Nucleus accumbens (tissue), 56 donors: ENCODE results near the gene GMFB.

Source experiments
- DNase-seq, 56 donors: peaks; one replicate each; lab custom pipeline; 2025; lab: John Stamatoyannopoulos, UW

The GMFB gene

DNA sequence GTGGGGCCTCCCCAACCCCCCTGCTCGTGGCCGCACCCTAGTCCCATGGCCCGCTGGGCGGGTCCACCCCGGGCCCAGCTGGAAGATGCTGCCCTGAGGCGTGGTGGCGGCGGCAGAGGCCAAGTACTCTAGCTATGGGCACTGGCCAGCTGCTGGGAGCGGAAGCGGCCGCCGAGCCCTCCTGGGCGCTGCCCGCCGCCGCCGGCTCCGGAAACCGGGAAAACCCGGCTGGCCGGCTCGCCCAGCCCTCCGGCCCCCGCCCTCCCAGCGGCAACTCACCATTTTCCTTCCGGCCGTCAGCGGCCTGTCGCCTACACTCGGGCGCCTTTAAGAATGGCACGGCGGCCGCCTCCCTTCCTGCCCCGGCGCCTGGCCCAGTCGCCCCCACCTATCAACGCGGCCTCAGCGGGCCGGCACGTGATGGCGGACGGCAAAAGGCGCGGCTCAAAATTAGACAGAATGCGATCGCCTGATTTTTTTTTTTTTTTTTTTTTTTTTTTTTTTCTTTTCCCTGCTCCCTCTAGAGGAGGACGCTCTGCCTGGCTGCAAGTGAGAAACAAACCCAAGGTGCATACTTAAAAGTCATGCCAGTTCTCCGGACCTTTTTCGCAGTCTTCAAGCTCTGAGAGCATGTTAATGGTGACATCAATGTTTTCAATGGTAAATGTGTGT lies at the start of gene GMFB:
TSS of gene GMFB (minus strand) at position 335 of the 672 bp plus-strand sequence. CDS start at position 282, 53 bp downstream.
- DNase-seq, result peak; percentile 7 to 92 (median 81)

DNA sequence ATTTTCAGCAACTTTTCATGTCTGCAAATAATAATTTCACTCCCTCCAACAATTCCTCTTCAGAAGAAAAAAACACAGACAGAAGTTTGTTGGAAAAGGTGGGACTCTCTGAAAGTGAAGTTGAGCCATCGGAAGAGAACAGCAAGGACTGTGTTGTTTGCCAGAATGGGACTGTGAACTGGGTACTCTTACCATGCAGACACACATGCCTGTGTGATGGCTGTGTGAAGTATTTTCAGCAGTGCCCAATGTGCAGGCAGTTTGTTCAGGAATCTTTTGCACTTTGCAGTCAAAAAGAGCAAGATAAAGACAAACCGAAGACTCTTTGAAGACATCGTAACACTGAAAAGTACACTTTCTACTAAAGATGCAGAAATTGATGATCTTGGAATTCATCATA lies 49.3 kb upstream of the GMFB start:
- no peak for DNase-seq

DNA sequence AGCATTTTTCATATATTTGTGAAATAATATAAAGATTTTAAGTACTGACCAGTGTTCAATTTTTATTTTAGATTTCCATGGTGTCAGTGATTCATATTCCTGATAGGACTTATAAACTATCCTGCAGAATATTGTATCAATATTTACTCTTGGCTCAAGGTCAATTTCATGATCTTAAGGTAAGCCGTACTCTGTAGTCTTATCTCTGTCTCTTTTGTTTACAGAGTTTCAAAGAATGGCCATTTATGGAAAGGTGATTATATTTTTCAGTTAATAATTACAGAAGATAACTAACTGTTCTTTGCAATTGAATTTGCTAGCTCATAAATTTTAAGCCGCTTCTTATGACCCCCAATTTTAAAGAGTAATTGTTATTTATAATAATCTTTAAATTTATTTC lies 48.9 kb upstream of the GMFB start:
- no peak for DNase-seq

DNA sequence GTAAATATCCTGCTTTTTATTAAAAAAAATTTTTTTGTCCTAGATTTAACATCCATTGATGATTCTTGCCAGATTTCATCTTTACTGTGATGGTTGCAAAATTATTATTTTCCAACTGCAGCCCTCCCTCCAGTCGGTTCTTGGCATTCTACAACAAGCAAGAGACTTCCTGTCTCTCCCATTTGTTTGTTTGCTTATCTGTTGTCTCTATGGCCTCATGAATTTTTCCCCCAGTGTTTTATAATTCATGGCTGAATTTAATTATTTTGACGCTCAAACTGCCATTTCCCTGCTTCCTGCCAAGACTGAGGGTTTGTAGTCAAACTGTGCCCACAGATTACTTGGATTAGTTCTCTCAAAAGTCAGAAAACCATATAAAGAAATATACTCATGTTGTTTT lies 46.9 kb upstream of the GMFB start:
- no peak for DNase-seq

DNA sequence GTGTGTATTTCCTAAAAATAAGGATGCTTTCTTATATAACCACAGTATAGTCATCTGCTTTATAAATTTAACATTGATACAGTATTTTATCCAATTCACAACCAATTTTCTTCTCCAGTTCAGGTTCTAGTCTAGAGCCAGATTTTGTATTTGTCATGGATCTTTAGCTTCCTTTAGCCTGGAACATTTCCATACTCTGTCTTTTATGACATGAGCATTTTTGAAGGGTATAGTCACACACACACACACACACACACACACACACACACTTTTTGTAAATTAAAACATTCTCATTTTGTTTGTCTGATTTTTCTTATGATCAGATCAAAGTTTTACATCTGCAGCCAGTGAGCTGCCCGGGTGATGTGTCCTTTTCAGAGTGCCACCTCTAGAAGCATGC lies 46.3 kb upstream of the GMFB start:
- DNase-seq, result no peak

DNA sequence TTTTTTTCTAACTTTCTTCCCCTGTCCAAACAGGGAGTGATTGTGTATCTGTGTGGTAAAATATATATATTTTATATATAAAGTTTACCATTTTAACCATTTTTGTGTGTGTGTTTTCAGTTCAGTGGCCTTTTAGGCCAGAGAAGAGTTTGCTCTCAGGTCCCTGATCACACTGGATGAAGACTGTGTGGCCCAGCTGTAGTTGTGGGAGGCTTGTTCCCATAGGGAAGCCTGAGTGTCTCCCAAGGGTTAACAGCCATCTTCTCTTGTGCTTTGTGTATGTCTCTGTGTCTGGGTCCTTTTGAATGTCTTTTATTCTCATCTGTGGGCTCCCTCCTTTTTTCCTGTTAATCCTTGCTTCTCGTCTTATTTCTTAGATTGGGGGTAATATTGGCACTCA lies 44.3 kb upstream of the GMFB start:
- DNase-seq, result no peak

DNA sequence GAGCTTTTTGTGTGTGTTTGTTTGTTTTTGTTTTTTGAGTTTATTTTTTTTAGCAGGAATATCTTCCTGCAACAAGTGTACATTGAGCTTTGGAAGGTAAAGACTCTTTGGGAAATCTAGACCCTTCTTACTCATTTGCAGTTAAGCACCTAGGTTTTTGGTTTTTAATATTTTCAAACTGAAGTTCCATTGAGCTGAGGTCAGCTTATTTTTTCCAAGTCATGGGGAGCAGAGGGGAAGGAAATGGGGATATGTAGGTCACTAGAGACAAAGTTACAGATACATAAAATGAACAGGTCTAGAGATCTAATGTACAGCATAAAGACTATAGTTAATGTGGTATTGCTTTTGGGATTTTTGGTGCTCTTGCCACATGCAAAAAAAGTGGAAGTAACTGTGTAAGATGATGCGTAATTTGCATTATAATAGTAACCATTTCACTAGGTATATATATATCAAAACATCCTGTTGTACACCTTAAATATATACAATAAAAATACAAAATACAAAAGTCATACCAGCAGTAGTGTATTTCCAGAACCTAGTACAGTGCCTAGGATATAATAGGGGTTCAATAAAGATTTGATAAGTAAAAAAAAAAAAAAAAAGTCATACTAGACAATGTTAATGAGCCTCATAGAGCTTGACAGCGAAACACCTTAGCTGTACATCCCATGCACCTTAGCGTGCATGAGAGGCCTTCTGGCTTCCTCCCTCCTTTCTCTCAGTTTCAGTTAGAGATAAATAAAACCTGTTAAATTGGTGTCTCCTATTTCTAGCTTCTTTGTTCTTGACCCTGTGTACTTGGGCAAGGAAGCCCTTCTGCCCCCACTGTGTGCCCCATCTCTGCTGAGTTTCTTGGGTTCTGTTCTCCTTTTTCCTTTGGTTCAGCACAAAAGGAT lies 43.6 kb upstream of the GMFB start:
- no peak for DNase-seq

DNA sequence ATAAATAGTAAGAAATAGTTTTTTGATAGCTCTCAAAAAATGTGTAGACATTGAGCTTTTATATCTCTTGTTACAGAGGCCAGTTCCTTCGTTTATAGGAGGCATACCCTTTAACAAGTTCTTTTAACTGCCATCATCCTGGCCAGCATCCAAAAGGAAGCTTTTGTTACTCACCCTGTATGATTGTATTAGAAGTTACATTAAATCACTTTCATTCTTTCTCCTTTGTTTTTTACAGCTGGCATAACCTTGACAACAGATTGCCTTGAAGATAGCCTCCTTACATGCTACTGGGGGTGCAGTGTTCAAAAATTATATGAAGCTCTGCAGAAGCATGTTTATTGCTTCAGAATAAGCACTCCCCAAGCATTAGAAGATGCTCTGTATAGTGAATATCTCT lies 41.0 kb upstream of the GMFB start:
- no peak for DNase-seq

DNA sequence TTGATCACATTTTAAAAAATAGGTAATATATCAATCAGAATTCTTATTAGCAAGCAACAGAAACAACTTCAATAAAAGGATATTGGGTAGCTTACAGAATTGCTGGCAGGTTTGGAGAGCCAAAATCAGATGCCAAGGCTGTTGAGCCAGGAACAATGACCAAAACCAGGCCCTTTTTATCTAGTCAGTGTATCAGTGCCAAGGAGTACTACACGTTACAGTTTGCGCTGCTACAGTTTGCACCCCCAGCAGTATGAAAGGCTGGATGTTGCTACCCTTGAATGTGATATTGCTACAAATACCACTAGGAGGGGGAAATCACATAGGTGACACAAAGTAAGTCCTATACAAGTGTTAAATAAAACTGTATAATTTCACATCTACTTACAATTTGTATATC lies 40.2 kb upstream of the GMFB start:
- DNase-seq, result no peak

DNA sequence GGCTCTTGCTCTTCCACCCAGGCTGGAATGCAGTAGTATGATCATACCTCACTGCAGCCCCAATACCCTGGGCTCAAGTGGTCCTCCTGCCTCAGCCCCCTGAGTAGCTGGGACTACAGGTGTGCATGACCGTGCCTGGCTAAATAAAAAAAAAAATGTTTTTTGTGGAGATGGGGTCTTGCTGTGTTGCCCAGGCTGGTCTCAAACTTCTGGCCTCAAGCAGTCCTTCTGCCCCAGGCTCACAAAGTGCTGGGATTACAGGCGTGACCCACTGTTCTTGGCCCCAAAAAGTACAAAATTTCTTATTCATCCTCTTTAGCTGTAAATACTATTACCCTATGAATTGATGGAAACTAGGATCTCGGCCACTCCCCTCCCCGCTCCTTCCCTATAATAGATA lies 35.6 kb upstream of the GMFB start:
- no peak for DNase-seq

DNA sequence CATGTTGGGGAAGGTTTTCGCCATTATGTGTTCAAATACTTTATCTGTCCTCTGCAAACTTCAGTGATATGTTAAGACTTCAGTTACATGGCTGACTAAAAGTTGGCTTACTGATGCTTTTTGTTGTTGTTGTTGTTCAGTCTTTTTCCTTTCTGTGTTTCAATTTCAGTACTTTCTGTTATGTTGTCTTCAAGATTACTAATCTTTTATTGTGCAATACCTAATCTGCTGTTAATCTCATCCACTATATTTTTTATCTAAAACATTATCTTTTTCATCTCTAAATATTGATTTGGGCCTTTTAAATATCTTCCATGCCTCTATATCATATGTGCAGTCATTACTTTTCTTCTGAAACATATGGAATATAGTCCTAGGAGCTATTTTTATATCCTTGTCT lies 27.9 kb upstream of the GMFB start:
- no peak for DNase-seq

DNA sequence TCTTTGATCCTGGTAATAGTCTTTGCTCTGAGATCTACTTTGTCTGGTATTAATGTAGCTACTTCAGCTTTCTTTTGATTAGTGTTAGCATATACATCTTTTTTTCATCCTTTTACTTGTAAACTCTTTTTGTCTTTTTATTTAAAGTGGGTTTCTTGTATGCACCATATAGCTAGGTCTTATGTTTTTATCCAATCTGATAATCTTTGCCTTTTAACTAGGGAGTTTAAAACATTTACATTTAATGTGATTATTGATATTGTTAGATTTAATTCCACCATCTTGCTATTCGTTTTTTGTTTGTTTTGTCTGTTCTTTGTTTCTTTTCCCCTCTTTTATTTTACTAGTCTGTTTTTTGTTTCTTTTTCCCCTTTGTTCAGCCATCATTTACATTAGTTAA lies 26.9 kb upstream of the GMFB start:
- DNase-seq, result no peak

DNA sequence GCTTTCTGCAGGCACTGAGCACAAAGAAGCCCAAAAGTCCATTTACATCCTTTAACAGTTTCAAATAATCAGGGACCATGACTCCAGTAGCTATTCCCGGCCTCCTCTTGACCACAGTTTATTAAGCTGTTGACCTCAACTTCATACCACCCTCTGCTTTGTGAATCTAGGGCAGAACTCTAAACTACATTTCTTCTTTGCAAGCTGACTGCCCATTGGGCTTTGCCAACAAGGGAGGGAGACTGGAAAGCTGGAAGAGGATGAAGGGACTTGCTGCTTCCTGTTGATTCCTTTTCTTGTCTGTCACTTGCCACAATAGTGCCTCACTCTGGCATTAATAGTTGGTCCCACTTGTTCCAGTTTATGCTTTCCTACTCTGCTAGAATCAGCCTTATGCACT lies 23.6 kb upstream of the GMFB start:
- DNase-seq, result peak in 6 of 56 donors; percentile 1 to 18 (median 11)

DNA sequence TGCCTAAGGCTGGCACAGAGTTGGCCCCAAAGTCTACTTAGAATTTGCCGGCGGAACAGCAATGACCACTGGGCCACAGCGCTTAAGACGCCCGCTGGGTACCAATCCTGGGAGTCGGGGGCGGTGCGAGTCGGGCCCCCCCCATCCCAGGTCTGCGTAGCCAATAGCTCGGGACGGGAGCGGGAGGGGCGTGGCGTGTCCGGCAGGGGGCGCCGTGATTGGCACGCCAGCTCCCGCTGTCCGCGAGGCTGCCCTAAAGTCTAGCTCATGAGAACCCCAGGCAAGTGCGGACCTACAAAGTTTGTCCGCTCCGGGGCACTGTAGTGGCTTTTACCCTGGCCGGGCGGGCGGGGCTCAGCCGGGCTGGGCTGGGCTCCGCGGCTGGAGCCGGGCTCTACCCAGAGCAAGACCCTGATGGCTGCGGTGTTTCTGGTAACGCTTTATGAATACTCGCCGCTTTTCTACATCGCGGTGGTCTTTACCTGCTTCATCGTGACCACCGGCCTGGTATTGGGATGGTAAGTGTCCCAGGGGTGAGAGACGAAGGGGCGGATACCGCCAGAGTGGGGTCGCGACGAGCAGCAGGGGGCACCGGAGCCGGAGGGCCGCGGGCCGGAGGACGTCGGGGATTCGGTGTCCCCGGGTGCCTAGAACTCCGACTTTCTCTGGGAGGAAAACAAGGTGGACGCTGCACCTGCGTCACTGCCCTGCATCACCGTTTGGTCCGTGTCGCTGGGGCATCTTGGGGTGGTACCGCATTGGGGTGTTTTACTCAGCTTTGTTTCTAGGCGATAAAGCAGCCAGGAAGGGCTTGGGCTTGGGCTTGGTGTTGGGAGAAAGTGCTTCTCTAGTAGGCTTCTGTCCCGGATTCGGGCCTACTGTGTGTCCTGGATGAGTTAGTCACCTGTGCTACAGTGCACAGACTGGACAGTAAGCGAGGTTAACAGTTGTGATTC lies 21.0 kb upstream of the GMFB start, which contains the start of gene CGRRF1:
TSS of gene CGRRF1 (plus strand) at position 361 of the 956 bp plus-strand sequence. CDS start at position 415, 54 bp downstream.
- DNase-seq, result peak; percentile 76 to 98 (median 96)

DNA sequence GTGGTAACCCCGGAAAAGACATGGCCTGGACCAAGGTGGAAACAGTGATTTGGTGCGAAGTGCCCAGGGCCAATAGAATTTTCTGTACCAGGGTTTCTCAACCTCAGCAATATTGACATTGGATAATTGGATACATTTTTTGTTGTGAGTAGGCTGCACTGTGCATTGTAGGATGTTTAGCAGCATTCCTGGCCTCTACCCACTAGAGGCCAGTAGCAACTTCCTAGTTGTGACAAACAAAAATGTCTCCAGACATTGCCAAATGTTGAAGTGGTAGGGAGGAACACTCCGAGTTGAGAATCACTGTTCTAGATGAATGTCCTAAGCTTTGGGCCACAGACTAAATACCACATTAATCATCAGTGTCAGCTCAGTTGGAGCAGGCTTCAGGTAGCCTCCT lies 14.7 kb upstream of the GMFB start:
- no peak for DNase-seq

DNA sequence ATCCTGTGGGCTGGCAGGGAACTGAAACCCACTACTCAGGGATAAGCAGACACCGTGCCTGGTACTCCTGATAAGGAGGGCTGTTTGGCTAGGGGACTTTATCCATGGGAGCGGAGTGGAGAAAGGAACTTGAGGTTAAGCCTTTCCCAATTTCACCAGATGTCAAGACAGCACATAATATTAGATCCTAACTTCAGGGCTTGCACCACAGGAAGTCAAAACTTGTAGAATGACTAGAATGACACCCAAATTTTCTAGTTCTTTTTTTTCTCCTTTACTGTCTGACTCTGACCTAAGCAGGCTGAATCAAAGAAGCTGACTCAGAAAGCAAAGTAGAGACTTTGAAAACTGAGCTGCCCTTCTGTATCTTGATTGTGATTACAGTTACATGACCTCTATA lies 13.8 kb upstream of the GMFB start:
- DNase-seq, result no peak

DNA sequence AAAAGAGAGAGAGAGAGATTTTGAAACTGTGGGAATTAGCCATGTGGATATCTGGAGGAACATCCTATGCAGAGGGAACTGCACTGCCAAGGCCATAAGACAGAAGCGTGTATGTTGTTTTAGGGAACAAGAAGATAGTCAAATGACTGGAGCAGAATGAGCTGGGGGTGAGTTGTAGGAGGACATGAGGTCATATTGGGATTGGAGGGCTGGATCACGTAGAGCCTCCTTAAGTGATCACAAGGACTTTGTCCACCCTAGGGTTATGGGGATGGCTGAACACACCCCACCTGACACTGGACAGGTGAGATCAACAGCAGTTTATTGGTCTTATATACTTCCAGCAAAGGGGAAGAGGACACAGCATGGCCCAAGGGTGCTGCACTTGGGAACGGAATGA lies 12.7 kb upstream of the GMFB start:
- no peak for DNase-seq

DNA sequence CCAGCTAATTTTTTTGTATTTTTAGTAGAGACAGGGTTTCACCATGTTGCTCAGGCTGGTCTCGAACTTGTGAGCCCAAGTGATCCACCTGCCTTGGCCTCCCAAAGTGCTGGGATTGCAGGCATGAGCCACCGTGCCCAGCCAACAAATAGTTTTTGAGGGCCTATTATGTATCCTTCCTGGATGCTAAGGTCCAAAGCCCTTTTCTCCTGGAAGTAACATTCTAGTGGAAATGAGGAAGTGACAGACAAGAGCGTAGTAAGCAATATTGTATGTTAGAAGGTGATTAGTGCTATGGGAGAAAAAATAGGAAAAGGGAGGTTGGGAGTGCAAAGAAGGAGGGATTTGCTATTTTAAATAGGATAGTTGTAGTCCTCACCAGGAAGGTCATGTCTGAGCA lies 12.0 kb upstream of the GMFB start:
- no peak for DNase-seq

DNA sequence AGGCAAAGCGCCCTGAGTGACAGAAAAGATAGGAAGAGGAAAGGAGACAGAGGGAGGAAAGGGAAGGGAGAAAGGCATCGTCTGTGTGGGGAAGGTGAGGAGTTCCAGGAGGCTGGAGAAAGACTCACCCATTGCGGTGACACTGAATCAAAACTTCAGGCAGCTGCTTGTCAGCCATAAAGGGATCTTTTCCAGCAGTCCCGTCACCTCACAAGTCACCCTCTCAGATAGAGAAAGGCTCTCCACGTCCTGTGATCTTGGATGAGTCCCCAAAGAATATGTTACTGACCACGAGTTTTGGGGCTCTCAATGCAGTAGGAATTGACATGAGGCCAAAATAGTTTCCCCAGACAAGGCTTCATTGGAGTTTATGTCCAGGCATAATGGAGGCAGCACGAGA lies 9.8 kb upstream of the GMFB start:
- DNase-seq, result no peak

DNA sequence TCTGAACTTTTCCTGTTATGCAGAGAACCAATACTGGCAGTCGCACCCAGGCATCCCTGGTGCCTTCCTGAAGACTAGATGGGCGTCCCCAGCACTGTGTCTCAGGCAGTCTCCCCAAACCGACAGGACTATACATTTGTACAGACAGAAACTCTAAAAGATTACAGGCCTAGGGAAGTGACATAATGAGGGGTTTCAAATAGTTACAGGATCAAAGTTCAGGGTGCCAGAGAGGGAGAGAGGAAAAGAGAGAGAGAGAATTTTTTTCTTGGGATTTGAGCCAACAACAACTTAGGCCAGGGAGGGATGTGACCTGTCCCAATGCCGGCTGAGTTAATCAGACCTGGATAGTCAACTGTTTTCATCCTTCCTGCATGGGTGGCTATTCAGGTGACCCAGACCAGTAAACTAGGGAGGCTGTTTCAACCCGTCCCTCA lies 9.3 kb upstream of the GMFB start:
- no peak for DNase-seq

DNA sequence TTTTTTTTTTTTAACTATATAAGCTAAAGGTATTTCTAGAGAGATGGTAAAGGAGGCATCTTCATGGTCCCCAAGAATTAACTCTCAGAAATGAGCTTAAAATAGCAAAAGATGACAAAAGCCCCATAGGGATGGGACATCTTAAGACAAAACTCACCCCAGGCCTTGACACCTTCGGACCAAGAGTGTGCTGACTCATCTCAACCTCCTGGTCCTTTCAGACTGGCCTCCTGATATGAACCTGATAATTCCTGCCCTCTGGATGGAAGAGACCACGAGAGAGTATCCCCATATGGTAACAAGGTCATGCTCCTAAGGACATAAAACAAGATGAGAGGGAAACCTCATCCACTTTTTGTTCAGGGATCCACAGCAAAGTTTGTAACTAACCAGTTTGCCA lies 8.4 kb upstream of the GMFB start:
- DNase-seq, result no peak
